HG02870 (cell line): ENCODE results near the gene LLGL2.
"Not testable (repeated sequence)": the region's sequence is repeated elsewhere in the genome, so short reads cannot be mapped to it uniquely, and the experiment has no call there.

ENCODE experiments used
- ATAC-seq: cut with Tn5 transposase; IDR thresholded peaks from one replicate; pipeline ENCODE4 v1.9.1; 2021; ENCODE audit warnings: mild to moderate bottlenecking, moderate library complexity; ENCODE audit not compliant: unreplicated experiment

The LLGL2 gene

GRCh38 chr17:75524970-75525805 lies at the start of gene LLGL2:
Gene LLGL2, plus strand, starts transcription at chr17:75525697. Its CDS starts 17,730 bp downstream, at chr17:75543427.
- peak; percentile 70 for ATAC-seq

GRCh38 chr17:75475851-75476250 lies 49.6 kb upstream of the LLGL2 start:
- ATAC-seq: no peak

- no peak for ATAC-seq
These were observed 49.2 kb upstream of the LLGL2 start for GRCh38 chr17:75476271-75476671.

- no peak for ATAC-seq
These were observed 48.6 kb upstream of the LLGL2 start for GRCh38 chr17:75476752-75477489.

- ATAC-seq: not testable (repeated sequence)
These were observed 48.0 kb upstream of the LLGL2 start for GRCh38 chr17:75477490-75477862.

- ATAC-seq: no peak
These were observed 47.0 kb upstream of the LLGL2 start for GRCh38 chr17:75478508-75478907.

- no peak for ATAC-seq
These were observed 45.2 kb upstream of the LLGL2 start for GRCh38 chr17:75480281-75480680.

- ATAC-seq: no peak
These were observed 44.1 kb upstream of the LLGL2 start for GRCh38 chr17:75481194-75482068.

- ATAC-seq: no peak
These were observed 43.2 kb upstream of the LLGL2 start for GRCh38 chr17:75482098-75482942.

- no peak for ATAC-seq
These were observed 39.8 kb upstream of the LLGL2 start for GRCh38 chr17:75485688-75486087.

- ATAC-seq: no peak
These were observed 39.3 kb upstream of the LLGL2 start for GRCh38 chr17:75486151-75486550.

GRCh38 chr17:75486951-75487350 lies 38.5 kb upstream of the LLGL2 start:
- no peak for ATAC-seq

GRCh38 chr17:75487351-75488070 lies 38.0 kb upstream of the LLGL2 start:
- ATAC-seq: no peak

GRCh38 chr17:75488693-75489510 lies 36.6 kb upstream of the LLGL2 start:
- no peak for ATAC-seq

- no peak for ATAC-seq
These were observed 36.0 kb upstream of the LLGL2 start for GRCh38 chr17:75489511-75489955.

- no peak for ATAC-seq
These were observed 35.2 kb upstream of the LLGL2 start for GRCh38 chr17:75490173-75490743.

GRCh38 chr17:75490953-75491649 lies 34.4 kb upstream of the LLGL2 start:
- ATAC-seq: no peak

GRCh38 chr17:75491680-75492079 lies 33.8 kb upstream of the LLGL2 start:
- no peak for ATAC-seq
